ENCODE data around the gene EFNB3. TPM values are rescaled to one million over a fixed set of nuclear protein-coding genes. Genes with fewer than 3 reads are reported as not detected.

EFNB3 gene
- total and polyA plus RNA-seq, 8 donors, result 0.29 to 2.9 (median 1.3) TPM; not detected in 2

DNA sequence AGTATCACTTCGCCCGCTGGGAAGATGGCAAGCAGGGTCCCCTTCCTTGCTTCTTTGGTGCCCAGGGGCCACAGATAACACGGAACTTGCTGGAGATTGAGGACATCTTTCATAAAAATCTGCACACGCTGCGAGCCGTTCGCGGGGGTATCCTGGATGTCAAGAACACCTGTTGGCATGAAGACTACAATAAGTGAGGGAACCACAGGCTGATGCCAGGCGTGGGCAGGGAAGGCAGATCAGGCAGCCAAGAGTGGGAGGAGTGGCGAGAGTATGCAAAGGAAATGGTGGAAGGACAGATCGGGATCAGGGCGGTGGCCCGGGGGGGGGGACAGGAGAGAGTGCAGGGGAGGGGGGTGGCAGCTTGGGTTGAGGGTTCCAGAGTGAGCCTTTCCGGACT, 34.7 kb downstream of the EFNB3 start:
- no peaks in the 10 kb centered on the region for H3K9me3 ChIP-seq
- peaks cover 0 to 78% (median 6%) of the 10 kb centered on the region in 3 donors for H3K27me3 ChIP-seq
- no peak for DNase-seq
- H3K27ac ChIP-seq, result no peak overlapping the region
- no peaks in the 10 kb centered on the region for H3K36me3 ChIP-seq
- peaks cover 0 to 14% (median 4%) of the 10 kb centered on the region in 4 donors for H3K4me1 ChIP-seq
- no peak for TF ChIP-seq POLR2AphosphoS5 (IDR thresholded peaks at IDR 0.05)
- TF ChIP-seq CTCF (IDR thresholded peaks at IDR 0.05), result no peak
- TF ChIP-seq POLR2A (IDR thresholded peaks at IDR 0.05), result no peak
- TF ChIP-seq EP300 (IDR thresholded peaks at IDR 0.05), result no peak
- intact Hi-C loops (cut with DNase I; ENCODE audit: low total_unique reads), result loop anchor here (10.0 kb wide), 1 partner anchor 115 kb away; the partner anchor contains the start of genes CYB5D1, NAA38 and TMEM88
- WGBS, 5 donors, result 59 to 63% (median 61%) methylated on average over 14 of the region's 14 CpGs
- no peak overlapping the region for H3K4me3 ChIP-seq

DNA sequence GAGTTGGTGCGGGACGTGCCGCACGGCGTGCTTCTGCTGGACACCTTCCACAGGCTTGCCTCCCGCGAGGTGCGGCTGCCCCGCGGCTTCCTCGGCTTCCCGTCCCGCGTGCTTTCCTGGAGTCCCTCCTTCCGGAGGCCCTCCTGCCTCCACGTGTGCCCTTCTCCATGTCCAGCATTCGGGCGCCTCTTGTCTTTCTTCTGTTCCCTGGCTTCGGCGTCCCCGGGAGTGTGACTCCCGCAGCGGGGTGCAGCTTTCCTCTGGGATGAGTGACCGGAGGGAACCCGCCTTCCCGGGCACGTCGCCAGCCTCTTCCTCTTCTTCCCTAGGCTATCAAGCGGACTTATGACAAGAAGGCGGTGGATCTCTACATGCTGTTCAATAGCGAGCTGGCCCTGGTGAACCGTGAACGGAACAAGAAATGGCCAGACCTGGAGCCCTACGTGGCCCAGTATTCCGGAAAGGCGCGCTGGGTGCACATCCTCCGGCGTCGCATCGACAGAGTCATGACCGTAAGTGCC, 35.5 kb downstream of the EFNB3 start:
- peaks cover 0 to 21% (median 7%) of the 10 kb centered on the region in 4 donors for H3K4me1 ChIP-seq
- H3K36me3 ChIP-seq, result no peaks in the 10 kb centered on the region
- intact Hi-C loops (cut with DNase I; ENCODE audit: low total_unique reads), result loop anchor here (10.0 kb wide), 1 partner anchor 114 kb away; the partner anchor contains the start of genes CYB5D1, NAA38 and TMEM88
- 64 to 81% (median 73%) methylated on average over 38 to 42 of the region's 42 CpGs for WGBS, 5 donors
- DNase-seq, result no peak
- no peak overlapping the region for H3K27ac ChIP-seq
- H3K9me3 ChIP-seq, result no peaks in the 10 kb centered on the region
- no peak overlapping the region for H3K4me3 ChIP-seq
- H3K27me3 ChIP-seq, result peaks cover 0 to 75% (median 6%) of the 10 kb centered on the region in 3 donors
- TF ChIP-seq EP300 (IDR thresholded peaks at IDR 0.05), result no peak
- no peak for TF ChIP-seq POLR2A (IDR thresholded peaks at IDR 0.05)
- no peak for TF ChIP-seq CTCF (IDR thresholded peaks at IDR 0.05)

DNA sequence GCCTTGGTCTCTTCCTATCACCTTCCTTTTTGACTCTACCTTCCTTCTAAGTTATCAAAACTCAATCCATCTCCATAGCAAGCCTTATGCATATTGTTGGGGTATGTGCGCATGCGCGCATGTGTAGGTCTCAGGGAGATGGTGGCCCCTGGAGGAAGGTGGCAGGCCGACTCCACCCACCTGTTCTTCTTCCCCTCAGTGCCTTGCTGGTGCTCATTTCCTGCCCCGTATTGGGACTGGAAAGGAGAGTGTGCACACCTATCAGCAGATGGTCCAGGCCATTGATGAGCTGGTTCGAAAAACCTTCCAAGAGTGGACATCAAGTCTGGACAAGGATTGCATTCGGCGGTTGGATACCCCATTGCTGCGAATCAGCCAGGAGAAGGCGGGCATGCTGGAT, 37.7 kb downstream of the EFNB3 start:
- no peak for DNase-seq
- Histone ChIP-seq H3K4me1 (peaks cover 0 to 24% (median 9%) of the 10 kb centered on the region in 4 donors), H3K36me3 (no peaks in the 10 kb centered on the region), H3K4me3 (no peak overlapping the region), H3K27ac (no peak overlapping the region), H3K9me3 (no peaks in the 10 kb centered on the region), H3K27me3 (peaks cover 0 to 54% (median 6%) of the 10 kb centered on the region in 3 donors)
- WGBS, 5 donors, result 70 to 81% (median 73%) methylated on average over 10 of the region's 10 CpGs
- TF ChIP-seq EP300 (IDR thresholded peaks at IDR 0.05) (no peak), CTCF (IDR thresholded peaks at IDR 0.05) (no peak), POLR2A (IDR thresholded peaks at IDR 0.05) (no peak), POLR2AphosphoS5 (IDR thresholded peaks at IDR 0.05) (no peak)
- intact Hi-C loops (cut with DNase I; ENCODE audit: low total_unique reads), result loop anchor here (10.0 kb wide), 1 partner anchor 112 kb away; the partner anchor contains the start of genes CYB5D1, NAA38 and TMEM88

- no peaks in the 10 kb centered on the region for H3K36me3 ChIP-seq
- H3K9me3 ChIP-seq, result no peaks in the 10 kb centered on the region
- H3K4me1 ChIP-seq, result peaks cover 3 to 24% (median 12%) of the 10 kb centered on the region in 4 donors
- peak in 1 of 2 donors; percentile 65 for DNase-seq
- H3K4me3 ChIP-seq, result no peak overlapping the region
- H3K27me3 ChIP-seq, result peaks cover 0 to 44% (median 6%) of the 10 kb centered on the region in 3 donors
- H3K27ac ChIP-seq, result peak overlapping the region in 1 of 5 donors; percentile 6
- TF ChIP-seq POLR2A (IDR thresholded peaks at IDR 0.05) (no peak), POLR2AphosphoS5 (IDR thresholded peaks at IDR 0.05) (peak in 1 of 3 donors; percentile 39)
- intact Hi-C loops (cut with DNase I; ENCODE audit: low total_unique reads), result loop anchor here (10.0 kb wide), 1 partner anchor 110 kb away; the partner anchor contains the start of genes CYB5D1, NAA38 and TMEM88
- WGBS, 5 donors, result 31 to 53% (median 39%) methylated on average over 8 of the region's 8 CpGs
Observed at GRCh38 chr17:7744416-7744815, 39.4 kb downstream of the EFNB3 start.

All from stomach (tissue), 9 donors.